ENCODE measurements around the gene PNISR.

PNISR gene

DNA sequence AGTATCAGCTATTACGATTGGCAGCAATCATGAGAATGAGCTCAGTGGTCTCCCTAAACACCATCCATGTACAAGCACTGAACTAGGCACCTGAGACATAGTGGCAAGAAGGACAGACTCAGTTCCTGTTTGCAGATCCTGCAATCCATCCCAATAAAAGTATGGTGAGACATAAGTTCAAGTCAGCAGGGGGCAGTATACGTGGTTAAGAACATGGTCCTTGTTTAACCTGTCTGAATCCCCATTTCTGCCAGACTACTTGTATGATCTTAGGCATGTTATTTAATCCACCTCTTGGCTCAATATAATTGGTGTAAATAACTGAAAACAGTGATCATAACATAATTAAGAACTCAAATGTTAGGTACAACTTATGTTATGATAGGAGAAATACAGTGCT lies 33.2 kb upstream of the PNISR start:
- Histone ChIP-seq H3K4me3 (ENCODE audit: severe bottlenecking) (no peak overlapping the region), H3K36me3 (ENCODE audit: low read depth) (peaks cover 15% of the 10 kb centered on the region), H3K9me3 (ENCODE audit: severe bottlenecking) (peaks cover 2% of the 10 kb centered on the region), H3K27ac (ENCODE audit: poor library complexity, severe bottlenecking) (no peak overlapping the region), H3K27me3 (ENCODE audit: insufficient read depth, poor library complexity, severe bottlenecking) (no peaks in the 10 kb centered on the region), H3K4me1 (ENCODE audit: insufficient read depth, poor library complexity, severe bottlenecking) (no peaks in the 10 kb centered on the region)
- DNase-seq (ENCODE audit: low spot score) (no peak), ATAC-seq (ENCODE audit: low read depth) (no peak)
- TF ChIP-seq, protein P1, sequence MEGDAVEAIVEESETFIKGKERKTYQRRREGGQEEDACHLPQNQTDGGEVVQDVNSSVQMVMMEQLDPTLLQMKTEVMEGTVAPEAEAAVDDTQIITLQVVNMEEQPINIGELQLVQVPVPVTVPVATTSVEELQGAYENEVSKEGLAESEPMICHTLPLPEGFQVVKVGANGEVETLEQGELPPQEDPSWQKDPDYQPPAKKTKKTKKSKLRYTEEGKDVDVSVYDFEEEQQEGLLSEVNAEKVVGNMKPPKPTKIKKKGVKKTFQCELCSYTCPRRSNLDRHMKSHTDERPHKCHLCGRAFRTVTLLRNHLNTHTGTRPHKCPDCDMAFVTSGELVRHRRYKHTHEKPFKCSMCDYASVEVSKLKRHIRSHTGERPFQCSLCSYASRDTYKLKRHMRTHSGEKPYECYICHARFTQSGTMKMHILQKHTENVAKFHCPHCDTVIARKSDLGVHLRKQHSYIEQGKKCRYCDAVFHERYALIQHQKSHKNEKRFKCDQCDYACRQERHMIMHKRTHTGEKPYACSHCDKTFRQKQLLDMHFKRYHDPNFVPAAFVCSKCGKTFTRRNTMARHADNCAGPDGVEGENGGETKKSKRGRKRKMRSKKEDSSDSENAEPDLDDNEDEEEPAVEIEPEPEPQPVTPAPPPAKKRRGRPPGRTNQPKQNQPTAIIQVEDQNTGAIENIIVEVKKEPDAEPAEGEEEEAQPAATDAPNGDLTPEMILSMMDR (IDR thresholded peaks at IDR 0.05; ENCODE audit: poor library complexity, severe bottlenecking), result peak; percentile 30

DNA sequence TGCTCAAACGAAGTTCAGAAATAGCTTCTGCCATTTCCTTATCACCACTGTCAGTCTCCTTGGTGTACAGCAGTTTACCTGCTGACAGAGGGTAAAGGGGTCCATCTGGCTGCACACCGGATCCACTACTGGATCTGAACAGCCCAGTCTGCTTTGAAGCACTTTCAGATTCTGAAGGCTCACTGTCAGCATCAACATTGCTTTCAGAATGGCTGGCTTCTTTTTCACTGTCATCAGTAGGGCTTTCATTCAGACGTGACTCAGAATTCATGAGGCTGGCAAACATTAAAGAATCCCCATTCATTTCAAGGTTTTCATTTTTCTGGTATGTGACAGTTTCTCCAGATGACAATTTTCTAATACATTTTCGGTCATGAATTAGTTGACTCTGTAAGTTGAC lies 21.0 kb upstream of the PNISR start:
- H3K27me3 ChIP-seq (ENCODE audit: insufficient read depth, poor library complexity, severe bottlenecking), result no peaks in the 10 kb centered on the region
- H3K27ac ChIP-seq (ENCODE audit: poor library complexity, severe bottlenecking), result no peak overlapping the region
- no peaks in the 10 kb centered on the region for H3K9me3 ChIP-seq (ENCODE audit: severe bottlenecking)
- TF ChIP-seq, protein P1 (IDR thresholded peaks at IDR 0.05; ENCODE audit: poor library complexity, severe bottlenecking), result no peak
- H3K4me3 ChIP-seq (ENCODE audit: severe bottlenecking), result no peak overlapping the region
- no peak for DNase-seq (ENCODE audit: low spot score)
- no peaks in the 10 kb centered on the region for H3K4me1 ChIP-seq (ENCODE audit: insufficient read depth, poor library complexity, severe bottlenecking)
- H3K36me3 ChIP-seq (ENCODE audit: low read depth), result peaks cover 7% of the 10 kb centered on the region; the same call in 1 of the 2 replicates
- ATAC-seq (ENCODE audit: low read depth), result no peak

- peak; percentile 76 for ATAC-seq (ENCODE audit: low read depth)
- H3K4me3 ChIP-seq (ENCODE audit: severe bottlenecking), result no peak overlapping the region
- DNase-seq (ENCODE audit: low spot score), result no peak
These were observed 9.8 kb upstream of the PNISR start for GRCh38 chr6:99434702-99435530.

DNA sequence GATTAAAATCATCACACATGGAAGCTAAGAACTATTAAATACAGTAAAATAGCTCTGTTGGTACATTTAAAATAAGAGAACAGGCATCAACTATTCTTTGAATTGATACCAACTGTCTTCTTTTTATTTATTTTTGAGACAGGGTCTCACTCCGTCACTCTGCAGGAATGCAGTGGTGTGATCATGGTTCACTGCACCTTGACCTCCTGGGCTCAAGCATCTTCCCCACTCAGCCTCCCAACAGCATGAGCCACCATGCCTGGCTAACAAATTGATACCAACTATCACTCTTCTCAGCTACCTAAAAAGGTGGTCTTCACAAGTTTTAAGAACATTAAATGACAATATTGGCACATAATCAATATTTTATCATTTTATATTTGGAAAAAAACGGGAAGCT lies 7.8 kb upstream of the PNISR start:
- DNase-seq (ENCODE audit: low spot score), result no peak
- TF ChIP-seq, protein P1 (IDR thresholded peaks at IDR 0.05; ENCODE audit: poor library complexity, severe bottlenecking), result no peak
- H3K36me3 ChIP-seq (ENCODE audit: low read depth), result peaks cover 51% of the 10 kb centered on the region
- H3K4me3 ChIP-seq (ENCODE audit: severe bottlenecking), result no peak overlapping the region
- H3K9me3 ChIP-seq (ENCODE audit: severe bottlenecking), result no peaks in the 10 kb centered on the region
- H3K27ac ChIP-seq (ENCODE audit: poor library complexity, severe bottlenecking), result no peak overlapping the region
- H3K27me3 ChIP-seq (ENCODE audit: insufficient read depth, poor library complexity, severe bottlenecking), result no peaks in the 10 kb centered on the region
- no peak for ATAC-seq (ENCODE audit: low read depth)
- H3K4me1 ChIP-seq (ENCODE audit: insufficient read depth, poor library complexity, severe bottlenecking), result no peaks in the 10 kb centered on the region

More at GRCh38 chr6:99434702-99435530, 9.8 kb upstream of the PNISR start:
- TF ChIP-seq, protein P1 (IDR thresholded peaks at IDR 0.05; ENCODE audit: poor library complexity, severe bottlenecking), result peak; percentile 88
- no peaks in the 10 kb centered on the region for H3K4me1 ChIP-seq (ENCODE audit: insufficient read depth, poor library complexity, severe bottlenecking)
- peaks cover 45% of the 10 kb centered on the region for H3K36me3 ChIP-seq (ENCODE audit: low read depth)
- no peak overlapping the region for H3K27ac ChIP-seq (ENCODE audit: poor library complexity, severe bottlenecking)
- no peaks in the 10 kb centered on the region for H3K9me3 ChIP-seq (ENCODE audit: severe bottlenecking)
- H3K27me3 ChIP-seq (ENCODE audit: insufficient read depth, poor library complexity, severe bottlenecking), result no peaks in the 10 kb centered on the region

DNA sequence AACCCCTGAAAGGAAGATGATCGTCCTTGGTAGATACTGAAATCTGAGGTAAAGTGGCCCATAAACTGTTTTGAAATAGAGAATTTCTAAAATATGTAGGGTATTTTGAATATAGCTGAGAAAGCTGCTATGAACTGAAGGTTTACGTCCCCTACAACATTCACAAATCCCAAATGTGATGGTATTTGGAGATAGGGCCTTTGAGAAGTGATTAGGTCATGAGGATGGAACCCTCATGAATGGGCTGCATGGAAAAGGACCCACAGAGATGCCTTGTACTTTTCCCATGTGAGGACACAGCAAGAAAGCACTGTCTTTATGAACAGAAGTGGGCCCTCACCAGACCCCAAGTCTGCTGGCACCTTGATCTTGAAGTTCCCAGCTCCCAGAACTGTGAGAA lies 6.8 kb upstream of the PNISR start:
- no peak overlapping the region for H3K27ac ChIP-seq (ENCODE audit: poor library complexity, severe bottlenecking)
- TF ChIP-seq, protein P1 (IDR thresholded peaks at IDR 0.05; ENCODE audit: poor library complexity, severe bottlenecking), result no peak
- DNase-seq (ENCODE audit: low spot score) (no peak), ATAC-seq (ENCODE audit: low read depth) (no peak)
- peaks cover 5% of the 10 kb centered on the region for H3K4me1 ChIP-seq (ENCODE audit: insufficient read depth, poor library complexity, severe bottlenecking)
- peaks cover 49% of the 10 kb centered on the region for H3K36me3 ChIP-seq (ENCODE audit: low read depth)
- H3K9me3 ChIP-seq (ENCODE audit: severe bottlenecking), result no peaks in the 10 kb centered on the region
- H3K4me3 ChIP-seq (ENCODE audit: severe bottlenecking), result no peak overlapping the region
- no peaks in the 10 kb centered on the region for H3K27me3 ChIP-seq (ENCODE audit: insufficient read depth, poor library complexity, severe bottlenecking)

Measured in RWPE2 (cell line).